Endometrial microvascular endothelial cells (primary cell): ENCODE measurements around the gene TRIM9. TPM values are rescaled to one million over a fixed set of nuclear protein-coding genes. Genes with fewer than 3 reads are reported as not detected.
"Not testable (repeated sequence)": the region's sequence is repeated elsewhere in the genome, so short reads cannot be mapped to it uniquely, and the experiment has no call there.

Source experiments
- in situ Hi-C: cut with HindIII; loops from 2 replicates; pipeline ENCODE4 v1.10.0; 2017; ENCODE audit warnings: low sequenced_read_pairs, low pct_unique_long_range_greater_than_20kb; ENCODE audit errors: inconsistent ontology term
- total RNA-seq: library from RNA; depleted of rRNA; stranded (reverse); fragments of >200 nt; gene quantifications from one replicate; pipeline ENCODE4 v1.2.3, GENCODE V29; 2015; ENCODE audit errors: inconsistent ontology term

TRIM9 gene
- total RNA-seq, 1 donor from 2014 or later = not detected

DNA sequence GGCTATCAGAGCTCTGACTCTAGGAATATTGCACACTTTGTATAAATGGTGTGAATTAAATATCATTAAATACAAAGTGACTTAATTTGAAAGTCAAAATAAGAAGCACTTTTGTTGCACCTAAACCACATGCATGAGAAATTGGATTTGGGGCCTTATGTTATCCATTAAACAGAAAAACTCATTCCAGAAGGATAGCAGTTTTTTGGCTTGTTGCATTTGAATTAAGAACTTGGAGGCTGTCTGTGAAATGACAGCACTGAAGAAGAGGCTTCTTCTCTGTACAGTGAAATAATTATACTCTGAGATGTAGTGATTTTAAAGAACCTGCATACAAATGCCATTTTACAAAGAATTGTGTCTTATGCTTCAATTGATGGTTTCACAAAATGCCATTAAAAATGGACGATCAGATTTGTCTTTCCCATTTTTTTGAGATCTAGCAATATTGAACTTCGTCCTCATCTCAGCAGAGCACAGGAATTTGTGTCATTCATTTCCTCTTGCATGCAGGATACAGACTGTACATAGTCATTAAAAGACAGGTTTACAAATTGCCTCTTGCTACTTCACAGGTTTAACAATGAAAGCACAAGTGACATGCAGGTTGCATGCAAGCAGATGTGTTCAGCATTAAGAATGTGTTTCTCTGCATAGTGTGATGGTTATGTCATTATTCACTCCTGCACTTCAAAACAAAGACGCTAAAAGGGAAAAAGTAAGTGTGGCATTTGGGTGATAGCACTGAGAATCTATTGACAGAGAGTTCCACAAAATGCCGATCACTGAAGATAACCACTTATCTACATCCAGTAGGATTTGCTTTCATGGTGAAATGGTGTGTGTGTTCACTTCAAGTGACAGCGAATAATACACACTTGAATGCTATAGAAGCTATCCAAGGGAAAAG, 114.7 kb downstream of the TRIM9 start:
- in situ Hi-C loops = loop anchor here (10.0 kb wide), 1 partner anchor 245 kb away; no protein-coding TSS in a partner anchor

DNA sequence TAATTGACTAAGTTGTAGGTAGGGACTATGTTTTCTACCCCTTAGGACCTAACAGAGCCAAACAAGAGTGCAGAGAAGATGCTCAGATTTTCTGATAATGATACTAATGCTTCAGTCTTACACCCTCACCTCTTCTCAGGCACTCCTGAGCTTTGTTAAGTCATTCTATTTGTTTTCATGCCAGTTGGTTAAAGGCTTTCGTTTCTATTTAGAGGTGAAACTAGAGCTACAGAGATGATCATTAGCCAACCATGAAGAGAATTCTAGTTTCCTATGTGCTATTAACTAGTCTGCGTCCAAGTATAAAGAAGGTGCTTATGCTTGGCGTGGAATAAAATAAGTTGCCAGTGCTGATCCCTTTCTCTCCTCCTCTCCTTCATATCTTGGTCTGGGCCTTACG, 116.0 kb downstream of the TRIM9 start:
- in situ Hi-C loops = no loop called here

DNA sequence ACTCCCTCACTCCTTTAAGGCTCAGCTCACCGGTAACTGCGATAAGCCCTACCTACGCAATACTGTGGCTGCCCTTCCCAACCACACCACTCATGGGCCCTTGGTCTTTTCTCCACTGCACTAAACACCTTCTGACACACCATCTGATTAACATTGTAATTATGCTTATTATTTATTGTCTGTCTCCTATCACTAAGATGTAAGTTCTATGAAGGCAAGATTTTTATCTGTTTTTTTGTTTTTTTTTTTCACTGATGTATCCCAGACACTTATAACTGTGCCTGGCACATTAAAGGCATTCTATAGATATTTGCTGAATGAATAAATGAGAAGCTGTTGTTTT, 116.4 kb downstream of the TRIM9 start:
- in situ Hi-C loops = no loop called here

DNA sequence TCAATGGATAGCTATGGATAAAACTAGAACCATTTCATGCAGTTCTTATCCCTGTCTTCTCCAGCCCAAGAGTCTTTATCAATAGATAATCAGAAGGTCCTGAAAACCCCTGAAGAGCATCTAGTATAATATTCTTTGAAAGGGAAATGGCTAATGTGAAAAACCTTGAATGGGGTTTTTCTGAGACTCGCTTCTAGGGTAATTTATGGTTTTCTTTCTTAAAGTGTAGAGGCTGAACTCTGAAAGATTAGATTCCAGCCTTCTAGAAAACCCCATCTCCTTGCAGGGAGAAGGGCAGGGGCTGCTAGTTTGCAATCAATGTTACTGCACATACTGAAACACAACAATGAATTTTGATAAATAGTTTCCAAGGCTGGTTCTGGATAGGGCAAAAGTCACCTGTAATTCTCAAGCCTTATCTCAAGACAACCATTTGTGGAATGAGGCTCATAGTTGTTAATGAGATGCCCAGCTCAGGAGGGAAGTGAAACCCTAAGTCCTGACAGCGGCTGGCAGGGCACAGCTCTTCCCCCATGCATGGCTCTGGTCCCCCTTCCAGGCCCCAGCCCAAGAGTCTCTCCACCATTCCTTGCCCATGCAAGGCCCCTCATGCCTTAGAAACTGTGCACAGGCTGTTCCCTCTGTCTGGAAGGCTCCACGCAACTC, 116.9 kb downstream of the TRIM9 start:
- in situ Hi-C loops = no loop called here

DNA sequence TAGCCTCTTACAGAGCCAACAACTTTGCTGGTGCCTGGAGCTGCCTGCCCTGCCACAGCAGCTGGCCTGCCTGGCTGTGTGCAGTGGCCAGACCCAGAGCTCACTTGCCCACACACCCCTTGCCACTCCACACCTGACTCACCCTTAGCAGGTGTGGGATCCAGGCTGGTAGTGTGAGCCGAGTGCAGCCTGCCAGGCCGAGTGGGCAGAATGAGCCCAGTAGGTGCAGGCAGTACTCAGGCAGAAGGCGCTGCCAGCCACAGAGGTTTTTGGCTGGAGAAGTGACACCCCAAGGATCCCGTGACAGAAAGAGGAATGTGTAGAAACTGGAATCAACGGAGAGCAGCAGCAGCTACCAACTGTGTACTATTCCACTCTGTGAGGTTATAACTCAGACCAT, 120.8 kb downstream of the TRIM9 start:
- in situ Hi-C loops = no loop called here

DNA sequence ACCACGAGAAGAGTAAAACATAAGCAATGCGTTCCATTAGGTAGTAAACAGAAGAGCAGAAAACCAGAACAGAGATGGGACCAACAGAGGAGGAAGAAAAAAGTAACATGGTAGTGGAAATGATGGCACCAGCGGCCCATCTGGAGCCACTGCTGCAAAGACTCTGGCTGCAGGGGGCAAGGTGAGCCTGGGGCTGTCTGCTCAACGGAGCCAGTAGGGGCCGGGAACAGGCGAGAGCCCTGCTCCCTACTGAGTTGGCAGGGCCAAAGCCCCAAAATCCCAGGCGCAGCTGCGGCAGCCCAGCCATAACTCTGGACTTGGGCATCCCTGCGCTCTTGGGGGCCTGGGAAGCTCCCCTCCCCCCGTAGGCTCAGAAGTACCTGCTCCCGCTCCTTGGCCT, 122.2 kb downstream of the TRIM9 start:
- in situ Hi-C loops = no loop called here

DNA sequence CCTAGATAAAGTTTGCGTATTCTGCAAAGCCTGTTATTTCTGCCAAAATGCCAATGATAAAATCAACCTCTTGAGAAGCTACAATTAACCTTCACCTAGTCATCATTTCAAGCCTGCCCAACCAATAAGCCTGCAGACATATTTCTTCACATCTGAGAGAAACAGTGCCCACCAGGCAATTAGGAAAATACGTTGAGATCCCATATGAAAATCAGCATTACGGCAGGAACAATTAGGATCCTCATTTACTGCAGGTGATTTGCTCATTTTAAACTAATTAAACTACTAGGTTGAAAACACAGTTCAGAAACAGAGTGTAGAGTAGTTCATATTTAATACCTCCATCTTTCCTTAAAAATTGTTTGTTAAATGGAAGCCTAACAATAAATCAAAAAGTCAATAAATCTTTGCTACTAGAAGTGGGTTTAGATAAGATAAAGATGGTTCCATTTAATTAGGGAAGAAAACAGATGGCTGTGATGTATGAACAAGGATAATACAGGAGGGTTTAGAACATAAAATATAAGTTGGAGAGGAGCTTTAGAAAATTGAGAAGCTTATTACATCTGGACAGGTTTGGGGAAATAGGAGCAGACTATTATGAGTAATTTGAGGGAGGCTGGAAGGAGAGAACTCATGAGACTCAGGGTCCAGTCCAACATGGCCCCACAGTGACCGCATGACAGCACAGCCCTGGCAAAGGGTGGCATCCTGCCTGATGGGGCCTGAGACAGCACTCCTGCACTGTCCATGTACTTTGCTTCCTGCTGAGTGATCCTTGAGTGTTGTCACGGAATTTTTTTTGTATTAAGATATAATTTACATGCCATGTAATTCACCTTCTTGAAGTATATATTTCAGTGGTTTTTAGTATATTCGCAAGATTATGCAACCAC, 123.8 kb downstream of the TRIM9 start:
- in situ Hi-C loops = no loop called here

DNA sequence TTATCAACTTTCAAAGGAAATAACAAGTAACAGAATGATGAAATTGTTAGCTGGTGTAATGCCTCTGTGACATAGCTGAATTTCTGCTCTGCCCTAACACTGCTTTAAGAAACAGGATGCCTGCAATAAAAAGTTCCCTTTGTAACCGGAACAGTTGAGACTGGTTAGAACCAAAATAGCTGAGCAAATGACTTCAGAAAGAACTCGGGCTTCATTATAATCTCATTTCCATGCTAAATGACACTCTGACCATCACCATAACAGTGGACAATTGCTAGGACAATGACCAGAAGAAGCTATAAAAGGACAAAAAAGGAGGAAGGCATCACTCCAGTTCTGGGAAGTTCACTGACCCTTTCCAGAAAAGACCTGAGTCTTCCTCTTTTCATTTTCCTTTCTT, 127.1 kb downstream of the TRIM9 start:
- in situ Hi-C loops = no loop called here

DNA sequence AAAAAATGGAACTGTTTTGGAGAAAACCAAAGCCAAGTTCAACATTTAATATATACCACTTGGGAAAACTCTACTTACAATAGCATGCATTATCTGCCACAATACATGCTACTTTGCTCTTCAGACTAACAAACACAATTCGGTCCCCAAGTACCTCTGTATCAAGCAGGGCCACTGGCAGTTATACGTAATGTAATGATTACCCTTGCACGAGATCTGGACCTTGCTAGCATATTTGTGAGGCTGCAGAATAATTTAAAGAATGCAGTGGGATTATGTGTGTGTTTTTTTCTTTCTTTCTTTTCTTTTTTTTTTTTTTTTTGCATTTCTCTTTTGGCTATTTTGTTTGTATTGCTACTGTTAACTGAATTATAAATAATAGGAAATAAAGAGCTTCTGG, 127.8 kb downstream of the TRIM9 start:
- in situ Hi-C loops = no loop called here

DNA sequence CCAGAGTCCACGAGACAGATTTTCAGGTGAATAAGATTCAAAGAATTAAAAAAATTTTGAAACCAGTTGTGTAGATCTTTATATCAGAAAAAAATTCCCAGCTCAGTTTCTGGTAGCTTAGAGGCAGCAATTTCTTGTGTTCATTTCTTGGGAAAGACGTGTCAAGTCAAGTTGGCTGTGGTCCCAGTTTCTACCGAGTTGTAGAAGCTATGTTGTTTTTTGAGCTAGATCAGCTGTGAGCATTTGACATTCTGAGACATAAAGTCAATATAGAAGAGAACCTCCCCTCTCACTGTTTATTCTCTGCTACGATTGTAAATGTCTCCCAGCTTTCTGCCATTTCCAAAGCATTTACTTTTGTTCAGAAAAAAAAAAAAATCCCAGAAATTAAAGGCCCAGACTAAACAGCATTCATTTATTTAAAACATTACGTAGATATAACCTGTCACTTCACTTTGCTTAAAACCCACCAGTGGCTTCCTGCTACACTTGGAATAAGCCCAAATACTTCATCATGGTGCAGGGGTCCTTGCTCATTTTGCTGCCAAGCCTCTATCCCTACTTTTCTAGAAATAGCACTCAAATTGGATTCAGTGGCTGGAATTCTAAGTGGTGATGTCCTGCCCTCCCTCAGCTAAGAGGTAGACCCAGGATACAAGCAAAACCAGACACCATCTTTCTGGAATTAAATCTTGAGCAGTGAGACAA, 130.1 kb downstream of the TRIM9 start:
- in situ Hi-C loops = no loop called here

DNA sequence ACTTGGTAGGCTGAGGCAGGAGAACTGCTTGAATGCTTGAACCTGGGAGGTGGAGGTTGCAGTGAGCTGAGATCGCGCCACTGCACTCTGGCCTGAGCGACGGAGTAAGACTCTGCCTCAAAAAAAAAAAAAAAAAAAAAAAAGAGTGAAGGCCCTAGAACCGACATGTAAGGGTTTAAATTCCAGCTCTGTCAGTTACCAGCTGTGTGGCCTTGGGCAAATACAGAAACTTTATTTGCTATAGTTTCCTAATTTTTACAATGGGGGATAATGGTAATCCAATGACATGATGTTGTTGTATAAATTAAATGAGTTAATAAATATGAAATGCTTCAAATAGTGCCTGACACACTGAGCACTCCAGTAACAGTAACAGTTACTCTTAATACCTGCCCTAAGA, 131.0 kb downstream of the TRIM9 start:
- in situ Hi-C loops = no loop called here

DNA sequence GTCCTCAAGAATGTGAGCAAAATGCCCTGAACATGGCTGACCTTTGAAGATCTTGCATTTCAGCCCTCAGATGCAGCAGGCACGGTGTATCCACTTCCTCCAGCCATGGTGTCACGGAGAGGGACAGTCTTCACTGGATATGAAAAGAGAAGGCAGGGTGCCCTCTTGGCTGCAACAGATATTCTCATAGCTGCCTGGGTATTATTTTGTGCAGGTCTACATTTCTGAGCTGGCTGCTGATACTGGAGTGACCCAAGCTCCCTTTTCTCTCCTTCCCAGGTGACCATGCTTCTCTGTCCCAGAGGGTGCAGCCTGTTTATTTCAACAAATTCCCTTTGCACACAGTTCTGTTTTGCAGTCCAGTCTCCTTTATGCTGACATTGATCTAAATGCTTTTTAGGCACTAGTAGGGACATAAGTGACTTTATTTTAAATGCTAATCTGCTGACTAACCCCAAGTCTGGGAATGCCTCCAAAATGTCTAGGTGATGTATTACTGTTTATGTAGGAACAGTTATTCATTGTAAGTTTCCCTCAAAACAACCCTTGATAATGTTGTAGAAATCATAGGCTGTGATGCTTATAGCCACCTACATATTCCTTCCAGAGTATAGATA, 133.2 kb downstream of the TRIM9 start:
- in situ Hi-C loops = no loop called here

DNA sequence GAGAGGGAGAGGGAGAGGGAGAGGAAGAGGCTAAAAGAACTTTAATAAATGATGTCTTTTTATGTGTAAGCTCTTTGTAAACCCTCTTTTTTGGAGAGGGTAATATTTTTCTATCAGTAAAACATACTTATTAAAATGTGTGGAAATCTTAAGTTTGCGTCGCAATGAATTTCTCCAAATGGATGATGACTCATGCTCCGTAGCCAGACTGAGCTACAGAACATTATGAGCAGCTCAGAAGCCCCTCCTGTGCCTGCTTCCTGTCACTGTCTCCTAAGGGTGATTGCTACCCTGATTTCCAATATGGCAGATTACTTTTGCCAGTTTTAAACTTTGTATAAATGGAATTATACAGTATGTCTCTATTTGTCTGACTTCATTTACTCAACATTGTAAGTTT, 137.6 kb downstream of the TRIM9 start:
- in situ Hi-C loops = no loop called here

DNA sequence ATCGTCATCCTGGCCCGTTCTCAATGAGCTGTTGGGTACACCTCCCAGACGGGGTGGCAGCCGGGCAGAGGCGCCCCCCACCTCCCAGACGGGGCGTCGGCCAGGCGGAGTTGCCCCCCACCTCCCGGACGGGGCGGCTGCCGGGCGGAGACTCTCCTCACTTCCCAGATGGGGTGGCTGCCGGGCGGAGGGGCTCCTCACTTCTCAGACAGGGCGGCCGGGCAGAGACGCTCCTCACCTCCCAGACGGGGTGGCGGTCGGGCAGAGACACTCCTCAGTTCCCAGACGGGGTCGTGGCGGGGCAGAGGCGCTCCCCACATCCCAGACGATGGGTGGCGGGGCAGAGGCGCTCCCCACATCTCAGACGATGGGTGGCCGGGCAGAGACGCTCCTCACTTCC, 138.5 kb downstream of the TRIM9 start:
- in situ Hi-C loops = not testable (repeated sequence)

DNA sequence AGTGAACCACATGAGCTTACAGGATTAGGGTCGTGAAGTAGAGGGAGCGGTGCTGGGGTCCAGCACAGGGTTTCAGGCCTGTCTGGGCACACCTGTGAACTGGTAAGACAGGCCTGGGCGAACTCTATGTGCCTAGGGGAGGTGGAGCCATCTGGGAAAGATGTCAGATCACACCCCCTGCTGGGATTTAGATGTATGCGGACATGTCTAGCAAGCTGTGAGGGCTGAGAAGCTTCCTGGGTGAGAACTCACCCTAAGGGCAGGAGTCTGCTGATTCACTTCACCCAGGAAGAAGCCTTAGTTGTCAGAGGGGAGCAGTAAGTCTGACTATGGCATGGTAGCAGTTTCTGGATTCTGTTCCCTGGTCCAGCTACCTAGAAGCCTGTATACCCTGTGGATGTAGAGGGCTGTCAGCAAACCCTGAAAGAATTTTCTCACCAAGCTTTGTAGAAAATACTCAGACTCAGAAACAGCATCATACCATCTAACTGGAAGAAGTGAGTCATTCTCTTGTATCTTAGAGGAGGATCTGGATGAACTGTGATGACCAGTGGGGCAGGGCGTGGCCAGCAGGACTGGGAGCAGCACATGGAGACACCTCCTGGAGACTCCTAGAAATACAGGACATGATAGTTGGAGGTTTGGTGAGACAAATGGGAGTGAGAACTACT, 139.4 kb downstream of the TRIM9 start:
- in situ Hi-C loops = no loop called here

DNA sequence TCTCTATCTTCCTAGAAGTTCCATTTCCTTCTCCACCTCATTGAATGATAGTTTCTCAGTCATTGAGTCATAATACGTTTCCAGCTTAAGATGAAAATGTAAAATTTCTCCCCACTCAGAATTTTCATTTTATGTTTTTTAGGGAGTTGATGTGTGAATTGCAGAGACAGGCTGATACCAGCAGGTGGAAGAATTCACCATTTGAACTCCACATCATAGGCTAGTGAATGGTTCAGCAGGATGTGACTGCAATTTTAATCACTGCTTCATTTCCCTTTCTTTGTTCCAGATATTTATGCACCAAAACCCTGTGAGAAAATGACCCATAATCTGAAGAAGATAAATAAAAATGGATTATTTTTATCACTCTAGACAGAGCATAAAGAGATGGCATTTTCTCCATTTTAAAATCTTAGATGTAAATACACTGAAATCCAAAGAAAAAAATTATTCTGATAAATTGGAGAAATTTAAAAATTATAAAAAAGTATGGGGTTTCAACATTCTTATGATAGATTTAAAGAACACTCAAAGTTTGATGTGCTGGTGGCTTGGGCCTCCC, 140.0 kb downstream of the TRIM9 start:
- in situ Hi-C loops = no loop called here

DNA sequence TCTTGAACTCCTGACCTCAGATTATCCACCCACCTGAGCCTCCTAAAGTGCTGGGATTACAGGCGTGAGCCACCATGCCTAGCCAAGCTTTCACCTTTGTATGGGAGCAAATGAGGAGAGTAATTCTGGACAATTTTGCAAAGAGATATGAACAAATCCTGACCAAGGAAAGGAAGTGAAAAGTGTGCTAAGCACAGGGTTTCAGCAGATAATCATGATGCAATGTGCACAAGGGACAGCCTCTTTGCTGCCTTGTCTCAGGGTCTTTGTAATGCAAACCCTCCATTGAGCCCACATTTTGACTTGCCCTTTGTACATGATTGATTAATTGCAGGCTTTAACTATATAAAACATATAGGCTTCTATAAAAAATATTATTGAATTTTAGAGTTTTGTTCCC, 141.4 kb downstream of the TRIM9 start:
- in situ Hi-C loops = no loop called here

DNA sequence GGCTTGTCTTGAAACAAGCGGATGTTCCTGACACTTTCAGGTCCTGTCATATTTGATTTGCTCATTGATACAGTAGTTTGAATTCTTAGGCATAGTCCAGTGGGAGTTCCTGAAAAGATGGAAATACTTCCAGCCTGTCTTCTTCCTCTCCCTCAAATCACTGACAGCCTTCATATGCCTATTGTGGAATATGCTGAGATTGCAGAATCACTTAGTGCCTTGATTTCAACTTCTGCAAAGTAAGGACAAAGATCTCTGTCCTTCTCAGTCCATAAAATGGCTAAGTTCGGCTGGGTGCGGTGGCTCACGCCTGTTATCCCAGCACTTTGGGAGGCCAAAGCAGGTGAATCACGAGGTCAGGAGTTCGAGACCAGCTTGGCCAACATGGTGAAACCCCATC, 143.9 kb downstream of the TRIM9 start:
- in situ Hi-C loops = no loop called here
